GM23338 (cell line): ENCODE results near the gene OR8D1. TPM values are rescaled to one million over a fixed set of nuclear protein-coding genes. Genes with fewer than 3 reads are reported as not detected.

ENCODE experiments used
- ATAC-seq: fragments of 200-7000 bp; cut with Tn5 transposase; 3 replicates; pipeline ENCODE4 v1.9.1; 2020
- DNase-seq: peaks from one replicate; pipeline ENCODE4 v3.0.0-alpha.2; 2015; ENCODE audit warnings: low spot score
- H2AFZ ChIP-seq: fragments of 200-600 bp; sonication (generic); 2 replicates; pipeline ENCODE4 v1.8.0; 2016; ENCODE audit warnings: antibody characterized with exemption, mild to moderate bottlenecking, moderate library complexity
- H3F3A ChIP-seq: fragments of 200-600 bp; sonication (generic); replicated peaks from 2 replicates; pipeline ENCODE4 v1.8.0; 2017; ENCODE audit warnings: antibody characterized with exemption, mixed run types, low read depth
- H3K27ac ChIP-seq: fragments of 200-600 bp; sonication (generic); 2 replicates; pipeline ENCODE4 v1.6.1; 2016; ENCODE audit warnings: low read depth
- H3K27me3 ChIP-seq: fragments of 200-600 bp; sonication (generic); 2 replicates; pipeline ENCODE4 v1.8.0; 2016; ENCODE audit warnings: mild to moderate bottlenecking, mixed run types, moderate library complexity; ENCODE audit not compliant: insufficient read depth
- H3K36me3 ChIP-seq: fragments of 200-600 bp; sonication (generic); 2 replicates; pipeline ENCODE4 v1.8.0; 2016; ENCODE audit warnings: mild to moderate bottlenecking; ENCODE audit not compliant: insufficient read depth
- H3K4me1 ChIP-seq: fragments of 200-600 bp; sonication (generic); 2 replicates; pipeline ENCODE4 v1.8.0; 2016; ENCODE audit warnings: mild to moderate bottlenecking, moderate library complexity; ENCODE audit not compliant: insufficient read depth
- H3K4me2 ChIP-seq: fragments of 200-600 bp; sonication (generic); 2 replicates; pipeline ENCODE4 v1.7.1; 2017; ENCODE audit warnings: mixed run types
- H3K4me3 ChIP-seq: fragments of 200-600 bp; sonication (generic); 2 replicates; pipeline ENCODE4 v1.6.1; 2016; ENCODE audit warnings: mixed run types
- H3K79me2 ChIP-seq: fragments of 200-600 bp; sonication (generic); replicated peaks from 2 replicates; pipeline ENCODE4 v1.8.0; 2017; ENCODE audit warnings: mild to moderate bottlenecking; ENCODE audit not compliant: insufficient read depth
- H3K9me2 ChIP-seq: fragments of 200-600 bp; sonication (generic); 2 replicates; pipeline ENCODE4 v1.8.0; 2017; ENCODE audit not compliant: insufficient read depth
- H4K20me1 ChIP-seq: fragments of 200-600 bp; sonication (generic); replicated peaks from 2 replicates; pipeline ENCODE4 v1.8.0; 2017; ENCODE audit warnings: mild to moderate bottlenecking; ENCODE audit not compliant: insufficient read depth
- H3K27ac Mint-ChIP-seq: 2 replicates; pipeline ENCODE4 v1.8.0; 2020; ENCODE audit warnings: inconsistent platforms, mild to moderate bottlenecking, moderate library complexity, mixed read lengths
- H3K27me3 Mint-ChIP-seq: 3 replicates; pipeline ENCODE4 v1.8.0; 2022; ENCODE audit warnings: low read depth, mild to moderate bottlenecking, moderate library complexity, mixed read lengths, inconsistent platforms; ENCODE audit not compliant: insufficient read depth, poor library complexity
- H3K36me3 Mint-ChIP-seq: 3 replicates; pipeline ENCODE4 v1.8.0; 2021; ENCODE audit warnings: low read depth, mild to moderate bottlenecking, inconsistent platforms, moderate library complexity, mixed read lengths
- H3K4me1 Mint-ChIP-seq: 3 replicates; pipeline ENCODE4 v1.8.0; 2020; ENCODE audit warnings: mild to moderate bottlenecking, inconsistent platforms, mixed read lengths
- H3K4me3 Mint-ChIP-seq: 3 replicates; pipeline ENCODE4 v1.8.0; 2021; ENCODE audit warnings: moderate library complexity, mild to moderate bottlenecking, inconsistent platforms, mixed read lengths
- H3K9me3 Mint-ChIP-seq: 3 replicates; pipeline ENCODE4 v1.8.0; 2020; ENCODE audit warnings: moderate library complexity, mild to moderate bottlenecking, inconsistent platforms, mixed read lengths
- CREB1 ChIP-seq: fragments of 250-450 bp; sonication (Bioruptor Pico); IDR thresholded peaks from 2 replicates; pipeline ENCODE4 v1.5.0; 2020; ENCODE audit warnings: low read depth, mild to moderate bottlenecking, moderate library complexity
- EZH2 ChIP-seq: fragments of 200-600 bp; sonication (generic); IDR thresholded peaks from one replicate; pipeline ENCODE4 v1.8.0; 2017; ENCODE audit warnings: antibody characterized with exemption, mild to moderate bottlenecking, low read depth; ENCODE audit not compliant: unreplicated experiment
- EZH2phosphoT487 ChIP-seq: fragments of 200-600 bp; sonication (generic); IDR thresholded peaks from one replicate; pipeline ENCODE4 v1.8.1; 2018; ENCODE audit warnings: antibody characterized with exemption; ENCODE audit not compliant: unreplicated experiment
- JUNB ChIP-seq: IDR thresholded peaks from one replicate; pipeline ENCODE4 v1.6.1; 2016; ENCODE audit warnings: antibody characterized with exemption; ENCODE audit not compliant: unreplicated experiment
- NANOG ChIP-seq: IDR thresholded peaks from 2 replicates; pipeline ENCODE4 v1.6.1; 2016; ENCODE audit warnings: antibody characterized with exemption, borderline replicate concordance
- POLR2AphosphoS5 ChIP-seq: IDR thresholded peaks from 2 replicates; pipeline ENCODE4 v1.6.1; 2016; ENCODE audit warnings: antibody characterized with exemption, low read depth
- REST ChIP-seq: IDR thresholded peaks from one replicate; pipeline ENCODE4 v1.6.1; 2018; ENCODE audit warnings: antibody characterized with exemption; ENCODE audit not compliant: unreplicated experiment
- STAT1 ChIP-seq: IDR thresholded peaks from one replicate; pipeline ENCODE4 v1.6.1; 2016; ENCODE audit warnings: antibody characterized with exemption; ENCODE audit not compliant: unreplicated experiment
- ZNF114 ChIP-seq: fragments of 250-450 bp; sonication (Bioruptor Pico); IDR thresholded peaks from 2 replicates; pipeline ENCODE4 v1.5.0; 2020; ENCODE audit warnings: mild to moderate bottlenecking, moderate library complexity
- ZNF331 ChIP-seq: fragments of 250-450 bp; sonication (Bioruptor Pico); IDR thresholded peaks from 2 replicates; pipeline ENCODE4 v1.5.0; 2020; ENCODE audit warnings: low read depth, mild to moderate bottlenecking, moderate library complexity
- ZNF462 ChIP-seq: fragments of 250-450 bp; sonication (Bioruptor Pico); IDR thresholded peaks from 2 replicates; pipeline ENCODE4 v1.5.0; 2020; ENCODE audit warnings: mild to moderate bottlenecking, moderate library complexity
- polyA plus RNA-seq: library from polyadenylated mRNA; unstranded; fragments of >200 nt; fragmentation: Nextera tagmentation; extraction: Ambion mirVana; gene quantifications from 2 replicates; pipeline ENCODE4 v1.2.1, GENCODE V29; 2016
- total RNA-seq: library from RNA; depleted of rRNA; stranded (reverse); fragments of >200 nt; shearing (Covaris generic); gene quantifications from 2 replicates; pipeline ENCODE4 v1.2.3, GENCODE V29; 2014
- TF ChIP-seq, protein P1 (sequence below), 2 experiments: fragments of 200-600 bp in 1 of 2; sonication (generic) in 1 of 2; conservative IDR thresholded peaks; 2 replicates each; pipeline versions ENCODE4 v1.5.1 to v1.6.1; 2016 to 2017; ENCODE audit warnings: antibody characterized with exemption in 2 of 2, low read depth in 2 of 2, mild to moderate bottlenecking in 2 of 2, moderate library complexity in 1 of 2
- TF ChIP-seq, protein P2 (sequence below): IDR thresholded peaks from 2 replicates; pipeline ENCODE4 v1.6.1; 2016; ENCODE audit warnings: antibody characterized with exemption

The OR8D1 gene
- total and polyA plus RNA-seq, 2 experiments from 2014 or later: not detected

GRCh38 chr11:124296016-124296415 is 17.7 kb downstream of the OR8D1 start (continued):
- TF ChIP-seq, protein P1, sequence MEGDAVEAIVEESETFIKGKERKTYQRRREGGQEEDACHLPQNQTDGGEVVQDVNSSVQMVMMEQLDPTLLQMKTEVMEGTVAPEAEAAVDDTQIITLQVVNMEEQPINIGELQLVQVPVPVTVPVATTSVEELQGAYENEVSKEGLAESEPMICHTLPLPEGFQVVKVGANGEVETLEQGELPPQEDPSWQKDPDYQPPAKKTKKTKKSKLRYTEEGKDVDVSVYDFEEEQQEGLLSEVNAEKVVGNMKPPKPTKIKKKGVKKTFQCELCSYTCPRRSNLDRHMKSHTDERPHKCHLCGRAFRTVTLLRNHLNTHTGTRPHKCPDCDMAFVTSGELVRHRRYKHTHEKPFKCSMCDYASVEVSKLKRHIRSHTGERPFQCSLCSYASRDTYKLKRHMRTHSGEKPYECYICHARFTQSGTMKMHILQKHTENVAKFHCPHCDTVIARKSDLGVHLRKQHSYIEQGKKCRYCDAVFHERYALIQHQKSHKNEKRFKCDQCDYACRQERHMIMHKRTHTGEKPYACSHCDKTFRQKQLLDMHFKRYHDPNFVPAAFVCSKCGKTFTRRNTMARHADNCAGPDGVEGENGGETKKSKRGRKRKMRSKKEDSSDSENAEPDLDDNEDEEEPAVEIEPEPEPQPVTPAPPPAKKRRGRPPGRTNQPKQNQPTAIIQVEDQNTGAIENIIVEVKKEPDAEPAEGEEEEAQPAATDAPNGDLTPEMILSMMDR (conservative IDR thresholded peaks at IDR 0.05; ENCODE audit: low read depth in 2 of 2): no peak
- TF ChIP-seq POLR2AphosphoS5: no peak
- TF ChIP-seq ZNF114 (CRISPR knock-in tag): no peak
- TF ChIP-seq CREB1: no peak
- no peak for TF ChIP-seq JUNB

DNA sequence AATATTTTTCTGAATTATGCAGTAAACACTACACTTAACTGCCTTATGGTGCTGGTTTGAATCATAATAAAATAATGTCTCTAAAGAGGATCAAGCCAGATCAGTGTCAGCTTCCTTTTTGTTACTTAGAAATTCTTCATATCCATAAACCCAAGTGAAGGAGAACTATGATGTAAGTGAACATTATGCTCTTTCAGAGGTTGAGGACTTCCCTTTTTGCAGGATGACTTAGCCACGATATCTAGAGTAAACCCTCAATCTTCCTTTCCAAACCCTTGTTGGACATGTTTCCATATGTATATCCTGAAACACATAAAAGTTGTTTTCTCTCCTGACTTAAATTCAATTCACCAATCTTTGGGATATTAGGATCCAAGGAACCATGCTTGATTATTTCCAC is 19.1 kb downstream of the OR8D1 start:
- Histone ChIP-seq H3F3A (no peaks in the 10 kb centered on the region), H3K9me2 (no peaks in the 10 kb centered on the region), H3K79me2 (no peaks in the 10 kb centered on the region), H3K27ac (no peak overlapping the region), H3K36me3 (no peaks in the 10 kb centered on the region), H4K20me1 (no peaks in the 10 kb centered on the region), H3K4me2 (no peak overlapping the region), H3K4me1 (peaks cover 5% of the 10 kb centered on the region; the same call in 1 of the 2 replicates), H3K4me3 (no peak overlapping the region), H2AFZ (no peak overlapping the region), H3K27me3 (no peaks in the 10 kb centered on the region)
- Mint-ChIP-seq H3K9me3 (no peaks in the 10 kb centered on the region; the same call in 1 of the 3 replicates), H3K27ac (no peak overlapping the region), H3K4me3 (no peak overlapping the region), H3K36me3 (no peaks in the 10 kb centered on the region), H3K27me3 (no peaks in the 10 kb centered on the region), H3K4me1 (no peaks in the 10 kb centered on the region)
- no peak for DNase-seq
- no peak for ATAC-seq
- no peak for TF ChIP-seq REST
- TF ChIP-seq JUNB: no peak
- TF ChIP-seq NANOG: no peak
- no peak for TF ChIP-seq STAT1
- no peak for TF ChIP-seq EZH2
- TF ChIP-seq CREB1: no peak
- no peak for TF ChIP-seq ZNF114 (CRISPR knock-in tag)
- TF ChIP-seq, protein P2, sequence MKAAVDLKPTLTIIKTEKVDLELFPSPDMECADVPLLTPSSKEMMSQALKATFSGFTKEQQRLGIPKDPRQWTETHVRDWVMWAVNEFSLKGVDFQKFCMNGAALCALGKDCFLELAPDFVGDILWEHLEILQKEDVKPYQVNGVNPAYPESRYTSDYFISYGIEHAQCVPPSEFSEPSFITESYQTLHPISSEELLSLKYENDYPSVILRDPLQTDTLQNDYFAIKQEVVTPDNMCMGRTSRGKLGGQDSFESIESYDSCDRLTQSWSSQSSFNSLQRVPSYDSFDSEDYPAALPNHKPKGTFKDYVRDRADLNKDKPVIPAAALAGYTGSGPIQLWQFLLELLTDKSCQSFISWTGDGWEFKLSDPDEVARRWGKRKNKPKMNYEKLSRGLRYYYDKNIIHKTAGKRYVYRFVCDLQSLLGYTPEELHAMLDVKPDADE: no peak
- no peak for TF ChIP-seq EZH2phosphoT487
- TF ChIP-seq ZNF331 (CRISPR knock-in tag): no peak
- TF ChIP-seq ZNF462 (CRISPR knock-in tag): no peak
